ENCODE results near the gene GHSR.

GHSR gene

GRCh38 chr3:172465281-172465680, 17.0 kb upstream of the GHSR start:
- Histone ChIP-seq H3K4me3 (no peak overlapping the region), H3K9me3 (replicated peaks in 1 of 11) (no peaks in the 10 kb centered on the region), H3K36me3 (no peaks in the 10 kb centered on the region), H3K9ac (no peak overlapping the region), H3K27ac (no peak overlapping the region), H3K4me1 (no peaks in the 10 kb centered on the region), H4K20me1 (no peaks in the 10 kb centered on the region), H3K27me3 (no peaks in the 10 kb centered on the region), H3K4me2 (no peak overlapping the region)
- TF ChIP-seq Cebpa-rat (IDR thresholded peaks at IDR 0.05): no peak

- Histone ChIP-seq H3K27me3 (no peaks in the 10 kb centered on the region), H3K4me3 (no peak overlapping the region), H3K9ac (no peak overlapping the region), H4K20me1 (no peaks in the 10 kb centered on the region), H3K4me2 (no peak overlapping the region), H3K36me3 (no peaks in the 10 kb centered on the region), H3K27ac (no peak overlapping the region), H3K4me1 (no peaks in the 10 kb centered on the region), H3K9me3 (replicated peaks in 1 of 11) (no peaks in the 10 kb centered on the region)
- no peak for TF ChIP-seq Cebpa-rat (IDR thresholded peaks at IDR 0.05)
These were observed 16.1 kb upstream of the GHSR start for GRCh38 chr3:172464306-172464705.

DNA sequence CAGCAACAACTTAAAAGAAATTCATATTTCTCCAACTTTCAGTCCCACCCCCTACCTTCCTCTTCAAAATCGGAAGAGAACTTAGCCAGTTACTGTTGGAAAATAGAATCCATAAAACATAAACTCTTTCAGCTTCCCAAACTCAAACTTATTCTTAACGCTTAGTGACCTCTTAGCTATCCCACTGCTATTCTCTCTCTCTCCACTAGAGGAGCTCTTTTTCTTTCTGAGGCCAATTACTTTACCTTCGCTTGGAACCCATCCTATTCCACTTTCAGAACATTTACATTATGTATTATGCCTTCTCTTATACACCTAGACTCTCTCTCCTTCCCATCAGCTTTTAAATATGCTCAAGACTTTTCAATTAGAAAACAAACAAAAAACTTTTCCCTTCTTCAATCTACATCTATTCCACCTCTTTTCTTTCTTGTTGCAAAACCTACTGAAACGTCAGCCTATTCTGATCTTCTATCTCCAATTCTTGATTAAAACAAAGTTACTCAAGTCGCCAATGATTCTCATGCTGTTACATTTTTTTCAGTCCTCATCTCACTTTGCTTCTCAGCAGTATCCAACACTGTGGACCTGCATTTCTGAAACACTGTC, 13.4 kb upstream of the GHSR start:
- Histone ChIP-seq H3K9me3 (replicated peaks in 1 of 11) (no peaks in the 10 kb centered on the region), H3K4me3 (no peak overlapping the region), H4K20me1 (no peaks in the 10 kb centered on the region), H3K9ac (no peak overlapping the region), H3K36me3 (no peaks in the 10 kb centered on the region), H3K27ac (no peak overlapping the region), H3K4me2 (no peak overlapping the region), H3K27me3 (no peaks in the 10 kb centered on the region), H3K4me1 (no peaks in the 10 kb centered on the region)
- TF ChIP-seq Cebpa-rat (IDR thresholded peaks at IDR 0.05): no peak

DNA sequence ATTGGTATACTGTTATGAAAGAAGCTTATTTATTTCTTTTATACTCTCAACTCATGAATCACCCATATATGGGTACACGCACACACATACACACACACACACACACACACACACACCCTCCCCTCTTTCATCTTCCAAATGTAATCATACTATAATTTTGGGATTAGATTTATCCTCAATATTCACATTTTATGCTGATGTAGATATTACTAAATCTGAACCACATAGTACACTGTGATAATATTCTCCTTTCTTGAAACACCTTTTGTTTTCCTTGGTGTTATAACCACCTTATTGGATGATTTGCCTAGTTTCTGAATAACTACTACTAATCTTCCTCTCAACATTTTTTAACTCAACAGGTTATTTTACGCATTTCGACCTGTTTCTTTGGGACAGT, 8.1 kb upstream of the GHSR start:
- no peak overlapping the region for H3K4me2 ChIP-seq
- no peaks in the 10 kb centered on the region for H3K27me3 ChIP-seq
- no peak overlapping the region for H3K9ac ChIP-seq
- no peak for TF ChIP-seq Cebpa-rat (IDR thresholded peaks at IDR 0.05)
- H4K20me1 ChIP-seq: no peaks in the 10 kb centered on the region
- H3K4me3 ChIP-seq: no peak overlapping the region
- no peaks in the 10 kb centered on the region for H3K9me3 ChIP-seq (replicated peaks in 1 of 11)
- H3K36me3 ChIP-seq: no peaks in the 10 kb centered on the region
- H3K4me1 ChIP-seq: no peaks in the 10 kb centered on the region
- H3K27ac ChIP-seq: no peak overlapping the region

DNA sequence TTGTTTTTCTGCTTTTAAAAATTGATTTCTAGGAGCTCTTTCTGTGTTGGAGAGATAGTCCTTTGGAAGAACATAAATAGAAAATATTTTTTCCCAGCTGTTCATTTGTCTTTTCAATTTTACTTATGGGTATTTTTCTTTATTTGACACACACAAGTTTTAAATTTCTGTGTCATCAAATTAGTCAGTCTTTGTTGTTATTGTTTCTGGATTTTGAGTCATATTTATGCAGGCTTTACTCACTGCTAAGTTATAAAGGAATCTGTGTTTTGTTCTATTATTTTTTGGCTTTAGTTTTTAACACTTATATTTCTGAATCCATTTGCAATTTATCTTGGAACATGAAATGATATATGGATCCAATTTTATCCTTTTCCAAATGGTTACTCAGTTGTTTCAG, 5.9 kb upstream of the GHSR start:
- Histone ChIP-seq H3K4me3 (no peak overlapping the region), H3K4me2 (no peak overlapping the region), H3K9me3 (replicated peaks in 1 of 11) (peaks cover 7 to 12% (median 8%) of the 10 kb centered on the region in 11 experiments; a peak in 21 of 22 replicates)

GRCh38 chr3:172449466-172450149, 1.4 kb upstream of the GHSR start:
- no peaks in the 10 kb centered on the region for H3K36me3 ChIP-seq
- H3K4me3 ChIP-seq: no peak overlapping the region
- H4K20me1 ChIP-seq: no peaks in the 10 kb centered on the region
- no peaks in the 10 kb centered on the region for H3K4me1 ChIP-seq
- no peak overlapping the region for H3K27ac ChIP-seq
- no peak overlapping the region for H3K4me2 ChIP-seq
- H3K9ac ChIP-seq: no peak overlapping the region
- H3K9me3 ChIP-seq (replicated peaks in 1 of 11): peaks cover 26 to 32% (median 29%) of the 10 kb centered on the region in 11 experiments
- TF ChIP-seq Cebpa-rat (IDR thresholded peaks at IDR 0.05): no peak
- no peaks in the 10 kb centered on the region for H3K27me3 ChIP-seq

More for the DNA sequence above, 5.9 kb upstream of the GHSR start:
- Histone ChIP-seq H4K20me1 (no peaks in the 10 kb centered on the region), H3K4me1 (no peaks in the 10 kb centered on the region), H3K27me3 (no peaks in the 10 kb centered on the region), H3K27ac (no peak overlapping the region), H3K36me3 (no peaks in the 10 kb centered on the region), H3K9ac (no peak overlapping the region)
- no peak for TF ChIP-seq Cebpa-rat (IDR thresholded peaks at IDR 0.05)

GRCh38 chr3:172448661-172449465, 607 bp upstream of the GHSR start:
- Histone ChIP-seq H3K4me2 (no peak overlapping the region), H3K9me3 (replicated peaks in 1 of 11) (peaks cover 26 to 32% (median 29%) of the 10 kb centered on the region in 11 experiments), H3K27me3 (no peaks in the 10 kb centered on the region), H3K4me1 (no peaks in the 10 kb centered on the region), H3K4me3 (no peak overlapping the region), H4K20me1 (no peaks in the 10 kb centered on the region), H3K36me3 (no peaks in the 10 kb centered on the region), H3K9ac (no peak overlapping the region), H3K27ac (no peak overlapping the region)
- TF ChIP-seq Cebpa-rat (IDR thresholded peaks at IDR 0.05): no peak

GRCh38 chr3:172446198-172446597, 2.1 kb downstream of the GHSR start:
- Histone ChIP-seq H3K4me3 (no peak overlapping the region), H3K9ac (no peak overlapping the region), H3K27ac (no peak overlapping the region), H4K20me1 (no peaks in the 10 kb centered on the region), H3K4me1 (no peaks in the 10 kb centered on the region), H3K36me3 (no peaks in the 10 kb centered on the region), H3K27me3 (no peaks in the 10 kb centered on the region), H3K9me3 (replicated peaks in 1 of 11) (peaks cover 26 to 32% (median 29%) of the 10 kb centered on the region in 11 experiments), H3K4me2 (no peak overlapping the region)
- no peak for TF ChIP-seq Cebpa-rat (IDR thresholded peaks at IDR 0.05)

DNA sequence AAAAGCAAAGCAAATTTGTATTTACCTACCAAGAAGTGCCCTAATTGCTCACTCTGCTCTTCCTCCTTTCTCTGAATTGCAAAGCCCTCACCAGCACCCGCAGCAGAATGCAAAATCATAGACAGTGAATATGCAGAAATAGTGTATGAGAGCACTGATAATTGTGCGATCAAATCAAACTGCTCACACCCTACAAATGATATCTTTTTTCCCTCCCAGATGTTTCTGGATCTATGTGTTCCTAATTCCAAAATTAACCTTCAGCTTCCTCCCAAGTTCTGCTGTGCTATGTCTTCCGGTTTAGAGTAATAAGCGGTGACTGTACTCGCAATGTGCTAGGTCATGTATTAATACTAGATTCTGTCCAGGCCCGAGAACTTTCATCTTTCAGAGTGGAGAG, 3.4 kb downstream of the GHSR start:
- no peaks in the 10 kb centered on the region for H3K27me3 ChIP-seq

More for the DNA sequence above, 3.4 kb downstream of the GHSR start:
- no peak for TF ChIP-seq Cebpa-rat (IDR thresholded peaks at IDR 0.05)
- H3K4me2 ChIP-seq: 0 out of 22 replicates have a peak overlapping the region, but pooled peaks of 1 of the 11 experiments have one; percentile 8
- no peak overlapping the region for H3K4me3 ChIP-seq
- no peak overlapping the region for H3K27ac ChIP-seq
- H3K36me3 ChIP-seq: no peaks in the 10 kb centered on the region
- H3K4me1 ChIP-seq: no peaks in the 10 kb centered on the region
- H3K9ac ChIP-seq: no peak overlapping the region
- no peaks in the 10 kb centered on the region for H4K20me1 ChIP-seq
- H3K9me3 ChIP-seq (replicated peaks in 1 of 11): peaks cover 25 to 30% (median 26%) of the 10 kb centered on the region in 11 experiments
